Endothelial cell of umbilical vein (primary cell): ENCODE data around the gene CRELD2. TPM values are rescaled to one million over a fixed set of nuclear protein-coding genes. Genes with fewer than 3 reads are reported as not detected.

ENCODE experiments used
- BruUV-seq: library from RNA; stranded (reverse); fragments of 400-500 nt; replicated peaks from 2 replicates; lab custom pipeline; 2021; lab: Mats Ljungman, UMichigan
- CTCF ChIA-PET: fragments of 300-600, 350-600 bp; sonication (Branson Sonifier 250); formaldehyde crosslinking; loops from one replicate; lab custom pipeline; 2021; ENCODE audit warnings: antibody characterized with exemption, inconsistent platforms; lab: Charles Lee
- POLR2A ChIA-PET: fragments of 300-600, 350-600 bp; sonication (Branson Sonifier 250); formaldehyde crosslinking; loops from one replicate; lab custom pipeline; 2021; ENCODE audit warnings: antibody characterized with exemption, inconsistent platforms; lab: Charles Lee
- DNase-seq: peaks from one replicate; pipeline ENCODE4 v3.0.0-alpha.2; 2011; ENCODE audit warnings: low read depth, low spot score
- FAIRE-seq: peaks from 2 replicates; lab custom pipeline; 2011; peaks lifted over from hg19 to GRCh38; lab: Jason Lieb, UNC
- H2AFZ ChIP-seq: 2 replicates; pipeline ENCODE4 v1.6.0; 2012; ENCODE audit warnings: low read depth, low read length, control low read depth, inconsistent platforms
- H3K27ac ChIP-seq: 2 replicates; pipeline ENCODE4 v1.5.1; 2011; ENCODE audit warnings: low read depth, mild to moderate bottlenecking, control low read depth, low read length, moderate library complexity; ENCODE audit not compliant: insufficient read depth
- H3K27me3 ChIP-seq, 2 experiments: 2 replicates each; pipeline versions ENCODE4 v1.6.0 to v1.6.1; 2011; ENCODE audit warnings: low read length in 2 of 2, mixed read lengths in 1 of 2; ENCODE audit not compliant: control insufficient read depth in 2 of 2, insufficient read depth in 2 of 2
- H3K36me3 ChIP-seq, 2 experiments: 2 replicates in 1 of 2; 3 replicates in 1 of 2; pipeline ENCODE4 v1.5.1; 2011; ENCODE audit warnings: low read length in 2 of 2, mild to moderate bottlenecking in 1 of 2, moderate library complexity in 1 of 2; ENCODE audit not compliant: control insufficient read depth in 2 of 2, insufficient read depth in 2 of 2; ENCODE audit errors: extremely low read depth in 1 of 2
- H3K4me1 ChIP-seq: 3 replicates; pipeline ENCODE4 v1.5.1; 2011; ENCODE audit warnings: mild to moderate bottlenecking, low read length; ENCODE audit not compliant: control insufficient read depth, insufficient read depth; ENCODE audit errors: extremely low read depth
- H3K4me2 ChIP-seq: 2 replicates; pipeline ENCODE4 v1.6.1; 2011; ENCODE audit warnings: low read length, control low read depth, mixed read lengths; ENCODE audit not compliant: insufficient read depth
- H3K4me3 ChIP-seq, 3 experiments: fragments of 200-600 bp in 1 of 3; sonication (generic), shearing (Covaris generic) in 1 of 3; replicated peaks in 1 of 3; 2 replicates each; pipeline ENCODE4 v1.5.1; 2011 to 2016; ENCODE audit warnings: control low read depth in 3 of 3, low read length in 3 of 3, mild to moderate bottlenecking in 2 of 3, inconsistent platforms in 1 of 3, low read depth in 1 of 3, moderate library complexity in 1 of 3; ENCODE audit not compliant: insufficient read depth in 1 of 3
- H3K79me2 ChIP-seq: 2 replicates; pipeline ENCODE4 v1.6.0; 2012; ENCODE audit warnings: low read length, inconsistent platforms; ENCODE audit not compliant: control insufficient read depth, insufficient read depth
- H3K9ac ChIP-seq: replicated peaks from 2 replicates; pipeline ENCODE3; 2011; ENCODE audit warnings: low read length, control low read depth; ENCODE audit not compliant: insufficient read depth; ENCODE audit errors: extremely low read depth
- H3K9me1 ChIP-seq: replicated peaks from 3 replicates; pipeline ENCODE4 v1.6.0; 2011; ENCODE audit warnings: mild to moderate bottlenecking, low read length; ENCODE audit not compliant: control insufficient read depth, insufficient read depth; ENCODE audit errors: extremely low read depth
- H3K9me3 ChIP-seq: replicated peaks from 2 replicates; pipeline ENCODE4 v1.5.1; 2012; ENCODE audit warnings: low read length, inconsistent platforms; ENCODE audit not compliant: control insufficient read depth, insufficient read depth
- H4K20me1 ChIP-seq: replicated peaks from 2 replicates; pipeline ENCODE3; 2011; ENCODE audit warnings: mild to moderate bottlenecking, low read length; ENCODE audit not compliant: control insufficient read depth, insufficient read depth; ENCODE audit errors: extremely low read depth
- CTCF ChIP-seq, 2 donors: IDR thresholded peaks; 1 replicate in 1 of 2; 2 replicates in 1 of 2; pipeline ENCODE4 v1.5.1; 2011; ENCODE audit warnings: low read length in 2 of 2, mild to moderate bottlenecking in 2 of 2, moderate library complexity in 2 of 2, control low read depth in 1 of 2, inconsistent platforms in 1 of 2, low read depth in 1 of 2; ENCODE audit not compliant: insufficient read depth in 1 of 2; ENCODE audit errors: extremely low read depth in 1 of 2
- EZH2 ChIP-seq: IDR thresholded peaks from 2 replicates; pipeline ENCODE4 v1.6.1; 2012; ENCODE audit warnings: borderline replicate concordance, low read depth, mild to moderate bottlenecking, moderate library complexity, low read length, inconsistent platforms; ENCODE audit not compliant: severe bottlenecking
- FOS ChIP-seq: IDR thresholded peaks from 2 replicates; pipeline ENCODE4 v1.6.1; 2011; ENCODE audit warnings: mild to moderate bottlenecking, low read length, moderate library complexity, borderline replicate concordance; ENCODE audit not compliant: insufficient read depth
- GATA2 ChIP-seq: IDR thresholded peaks from 2 replicates; pipeline ENCODE4 v1.7.0; 2011; ENCODE audit warnings: low read depth, mild to moderate bottlenecking, moderate library complexity, mixed read lengths, low read length; ENCODE audit not compliant: insufficient read length, insufficient read depth
- JUN ChIP-seq: IDR thresholded peaks from 2 replicates; pipeline ENCODE4 v1.6.1; 2011; ENCODE audit warnings: borderline replicate concordance, low read depth; ENCODE audit not compliant: insufficient read length, insufficient read depth
- MAX ChIP-seq: IDR thresholded peaks from 2 replicates; pipeline ENCODE4 v1.6.1; 2011; ENCODE audit not compliant: insufficient read depth, insufficient read length
- MYC ChIP-seq: IDR thresholded peaks from one replicate; pipeline ENCODE4 v1.6.1; 2011; ENCODE audit warnings: mild to moderate bottlenecking, low read depth, low read length
- POLR2A ChIP-seq: IDR thresholded peaks from 2 replicates; pipeline ENCODE4 v1.6.1; 2012; ENCODE audit warnings: low read depth, mild to moderate bottlenecking, control low read depth, low read length
- POLR2AphosphoS5 ChIP-seq: IDR thresholded peaks from 2 replicates; pipeline ENCODE4 v1.6.1; 2012; ENCODE audit warnings: low read depth, mild to moderate bottlenecking, control low read depth, low read length, moderate library complexity; ENCODE audit not compliant: insufficient read depth
- dilution Hi-C: fragments of 300-500 bp; cut with MboI; formaldehyde crosslinking; loops from one replicate; pipeline ENCODE4 v1.15.0; 2019; ENCODE audit warnings: low sequenced_read_pairs; ENCODE audit not compliant: extremely low pct_ligation_motif_present
- intact Hi-C: fragments of 100-400 bp; cut with micrococcal nuclease; formaldehyde crosslinking; loops from one replicate; pipeline ENCODE4 v1.10.0; 2022
- polyA plus RNA-seq, 4 experiments: library from polyadenylated mRNA; depleted of rRNA in 3 of 4; stranded (reverse) in 3 of 4; unstranded in 1 of 4; fragments of >200 nt; gene quantifications; 2 replicates each; pipeline versions ENCODE4 v1.2.1 to v1.2.3, GENCODE V29; 2011 to 2012; ENCODE audit warnings: missing spikeins in 1 of 4
- total RNA-seq: library from RNA; stranded (reverse); gene quantifications from 2 replicates; pipeline ENCODE4 v1.2.3, GENCODE V29; 2021

Gene CRELD2
- total and polyA plus RNA-seq, 2 donors (not counting 3 experiments of a cell fraction or from before 2014, with no cell fraction given) = 71.0 to 86.3 TPM

GRCh38 chr22:49956914-49957825 lies 38.7 kb downstream of the CRELD2 start:
- Histone ChIP-seq H3K4me3 (no peak overlapping the region), H3K4me1 (peaks cover 18% of the 10 kb centered on the region), H4K20me1 (no peaks in the 10 kb centered on the region), H3K9me3 (no peaks in the 10 kb centered on the region), H3K9me1 (no peaks in the 10 kb centered on the region), H3K4me2 (no peak overlapping the region), H3K27ac (no peak overlapping the region), H3K36me3 (peaks cover 0 to 4% of the 10 kb centered on the region in 2 experiments), H2AFZ (no peak overlapping the region), H3K27me3 (no peaks in the 10 kb centered on the region), H3K9ac (no peak overlapping the region), H3K79me2 (peaks cover 14% of the 10 kb centered on the region)
- TF ChIP-seq GATA2 (no peak), EZH2 (no peak), MAX (no peak), FOS (no peak), CTCF (IDR thresholded peaks at IDR 0.05; ENCODE audit: extremely low read depth in 1 of 2, insufficient read depth in 1 of 2, low read depth in 1 of 2, low read length in 2 of 2) (no peak), POLR2AphosphoS5 (no peak), JUN (no peak), MYC (no peak), POLR2A (no peak)
- FAIRE-seq = no peak
- ChIA-PET CTCF (no interaction called here), POLR2A (no interaction called here)
- no peak for DNase-seq
- intact Hi-C loops (no loop called here), dilution Hi-C loops (no loop called here)
- BruUV-seq = no TSS peak
